GM12872 (cell line): Measurements from ENCODE around the gene DLGAP1.

ENCODE experiments used
- CTCF ChIP-seq: IDR thresholded peaks from 3 replicates; pipeline ENCODE4 v1.5.1; 2011; ENCODE audit warnings: low read depth, mild to moderate bottlenecking, low read length, moderate library complexity; ENCODE audit not compliant: insufficient read depth

The DLGAP1 gene

GRCh38 chr18:3885209-3885792 lies 569.8 kb downstream of the DLGAP1 start:
- TF ChIP-seq CTCF: peak; percentile 50

- no peak for TF ChIP-seq CTCF
These were observed 575.3 kb downstream of the DLGAP1 start for GRCh38 chr18:3879836-3880120.

GRCh38 chr18:3879114-3879835 lies 575.8 kb downstream of the DLGAP1 start:
- no peak for TF ChIP-seq CTCF

- no peak for TF ChIP-seq CTCF
These were observed 576.7 kb downstream of the DLGAP1 start for GRCh38 chr18:3878401-3878800.

GRCh38 chr18:3877678-3878077 lies 577.4 kb downstream of the DLGAP1 start:
- no peak for TF ChIP-seq CTCF

- no peak for TF ChIP-seq CTCF
These were observed 579.1 kb downstream of the DLGAP1 start for GRCh38 chr18:3875961-3876360.

GRCh38 chr18:3875376-3875775 lies 579.7 kb downstream of the DLGAP1 start:
- no peak for TF ChIP-seq CTCF
